Suprapubic skin (tissue), 4 donors: ENCODE results near the gene CCM2. TPM values are rescaled to one million over a fixed set of nuclear protein-coding genes. Genes with fewer than 3 reads are reported as not detected.

Experiments used
- DNase-seq, 2 donors: peaks; one replicate each; pipeline ENCODE4 v3.0.0-alpha.2; 2019; ENCODE audit warnings: low spot score in 2 of 2
- H3K27ac ChIP-seq: fragments of 200-600 bp; sonication (generic); one replicate; pipeline ENCODE4 v1.5.1; 2019
- H3K27me3 ChIP-seq: fragments of 200-600 bp; sonication (generic); one replicate; pipeline ENCODE4 v1.5.1; 2019
- H3K36me3 ChIP-seq: fragments of 200-600 bp; sonication (generic); one replicate; pipeline ENCODE4 v1.5.1; 2019
- H3K4me1 ChIP-seq: fragments of 200-600 bp; sonication (generic); one replicate; pipeline ENCODE4 v1.5.1; 2019
- H3K4me3 ChIP-seq: fragments of 200-600 bp; sonication (generic); one replicate; pipeline ENCODE4 v1.5.1; 2019; ENCODE audit warnings: mild to moderate bottlenecking
- H3K9me3 ChIP-seq: fragments of 200-600 bp; sonication (generic); one replicate; pipeline ENCODE4 v1.5.1; 2019
- CTCF ChIP-seq, 2 donors: fragments of 200-600 bp in 1 of 2; fragments of 450-650 bp in 1 of 2; sonication (generic) in 1 of 2; IDR thresholded peaks; one replicate each; pipeline ENCODE4 v1.5.1; 2016 to 2019; ENCODE audit warnings: antibody characterized with exemption in 2 of 2, mild to moderate bottlenecking in 1 of 2, moderate library complexity in 1 of 2
- EP300 ChIP-seq: sonication (generic); formaldehyde crosslinking; IDR thresholded peaks from one replicate; pipeline ENCODE4 v1.6.1; 2017; ENCODE audit warnings: antibody characterized with exemption
- POLR2A ChIP-seq, 2 donors: fragments of 450-650 bp; IDR thresholded peaks; one replicate each; pipeline ENCODE4 v1.6.1; 2017; ENCODE audit warnings: antibody characterized with exemption in 2 of 2, mild to moderate bottlenecking in 2 of 2, moderate library complexity in 2 of 2
- POLR2AphosphoS5 ChIP-seq, 3 donors: sonication (generic); formaldehyde crosslinking; IDR thresholded peaks; one replicate each; pipeline ENCODE4 v1.6.1; 2017; ENCODE audit warnings: antibody characterized with exemption in 3 of 3
- WGBS: methylation state at CpG from one replicate; pipeline ENCODE4 v1.1.5; 2018; 5-methylcytosine and 5-hydroxymethylcytosine counted together
- total RNA-seq, 4 donors: library from RNA; depleted of rRNA; stranded (reverse); fragments of >200 nt; gene quantifications; one replicate each; pipeline ENCODE4 v1.1.0, GENCODE V29; 2016

The CCM2 gene
- total RNA-seq, 4 donors from 2014 or later: 34.3 to 42.3 (median 35.9) TPM

GRCh38 chr7:45075871-45076796 is 76.1 kb downstream of the CCM2 start:
- DNase-seq: peak in 1 of 2 donors; percentile 69
- no peak for TF ChIP-seq POLR2A (IDR thresholded peaks at IDR 0.05)
- no peak for TF ChIP-seq EP300
- TF ChIP-seq POLR2AphosphoS5 (IDR thresholded peaks at IDR 0.05): no peak
- no peak for TF ChIP-seq CTCF (IDR thresholded peaks at IDR 0.05)
- peaks cover 67% of the 10 kb centered on the region for H3K36me3 ChIP-seq
- no peak overlapping the region for H3K27ac ChIP-seq
- H3K27me3 ChIP-seq: no peaks in the 10 kb centered on the region
- H3K9me3 ChIP-seq: no peaks in the 10 kb centered on the region
- WGBS: 91% methylated on average over 23 of the region's 35 CpGs
- H3K4me1 ChIP-seq: peaks cover 5% of the 10 kb centered on the region
- no peak overlapping the region for H3K4me3 ChIP-seq

DNA sequence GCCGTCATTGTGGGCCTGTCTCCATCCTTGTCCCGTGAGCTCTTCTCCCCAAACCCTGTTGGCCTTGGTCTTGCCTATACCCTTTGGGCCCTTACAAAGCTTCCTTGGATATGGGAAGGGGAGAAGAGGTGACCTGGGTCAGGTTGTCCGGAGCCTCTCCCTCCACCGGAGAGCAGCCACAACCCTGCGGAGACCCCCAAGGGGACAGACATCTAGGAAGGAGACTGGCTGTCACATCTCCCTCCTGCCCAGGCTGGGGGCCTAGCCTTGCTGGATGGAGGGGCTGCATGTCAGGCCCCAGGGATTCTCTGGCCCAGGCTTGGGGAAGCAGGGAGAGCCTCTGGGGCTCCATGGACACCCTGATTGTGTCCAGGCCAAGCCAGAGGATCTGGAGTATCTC is 76.9 kb downstream of the CCM2 start:
- TF ChIP-seq POLR2A (IDR thresholded peaks at IDR 0.05): no peak
- TF ChIP-seq POLR2AphosphoS5 (IDR thresholded peaks at IDR 0.05): no peak
- TF ChIP-seq EP300: no peak
- no peak for TF ChIP-seq CTCF (IDR thresholded peaks at IDR 0.05)
- DNase-seq: peak in 1 of 2 donors; percentile 70
- peaks cover 59% of the 10 kb centered on the region for H3K36me3 ChIP-seq
- WGBS: 83% methylated on average over 5 of the region's 5 CpGs
- no peak overlapping the region for H3K4me3 ChIP-seq
- H3K27ac ChIP-seq: no peak overlapping the region
- peaks cover 5% of the 10 kb centered on the region for H3K4me1 ChIP-seq
- no peaks in the 10 kb centered on the region for H3K27me3 ChIP-seq
- H3K9me3 ChIP-seq: no peaks in the 10 kb centered on the region

- H3K4me1 ChIP-seq: peaks cover 5% of the 10 kb centered on the region
- peak in 1 of 2 donors; percentile 56 for DNase-seq
- no peaks in the 10 kb centered on the region for H3K27me3 ChIP-seq
- no peaks in the 10 kb centered on the region for H3K9me3 ChIP-seq
- no peak overlapping the region for H3K4me3 ChIP-seq
- H3K36me3 ChIP-seq: peaks cover 52% of the 10 kb centered on the region
- 100% methylated on average over 2 of the region's 9 CpGs for WGBS
- TF ChIP-seq POLR2AphosphoS5 (IDR thresholded peaks at IDR 0.05): no peak
- TF ChIP-seq CTCF (IDR thresholded peaks at IDR 0.05): no peak
- TF ChIP-seq POLR2A (IDR thresholded peaks at IDR 0.05): no peak
- no peak for TF ChIP-seq EP300
- H3K27ac ChIP-seq: no peak overlapping the region
Observed at GRCh38 chr7:45077579-45077978, 77.6 kb downstream of the CCM2 start.

DNA sequence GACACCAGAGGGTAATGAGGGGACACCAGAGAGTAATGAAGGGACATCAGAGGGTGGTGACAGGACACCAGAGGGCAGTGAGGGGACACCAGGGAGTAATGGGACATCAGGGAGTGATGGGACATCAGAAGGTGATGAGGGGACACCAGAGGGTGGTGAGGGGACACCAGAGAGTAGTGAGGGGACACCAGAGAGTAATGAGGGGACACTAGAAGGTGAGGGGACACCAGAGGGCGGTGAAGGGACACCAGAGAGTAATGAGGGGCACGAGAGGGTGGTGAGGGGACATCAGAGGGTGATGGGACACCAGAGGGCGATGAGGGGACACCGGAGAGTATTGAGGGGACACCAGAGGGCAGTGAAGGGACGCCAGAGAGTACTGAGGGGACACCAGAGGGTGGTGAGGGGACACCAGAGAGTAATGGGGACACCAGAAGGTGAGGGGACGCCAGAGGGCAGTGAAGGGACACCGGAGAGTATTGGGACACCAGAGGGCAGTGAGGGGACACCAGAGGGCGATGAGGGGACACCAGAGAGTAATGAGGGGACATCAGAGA is 78.2 kb downstream of the CCM2 start:
- Histone ChIP-seq H3K4me3 (no peak overlapping the region), H3K4me1 (peaks cover 5% of the 10 kb centered on the region), H3K9me3 (no peaks in the 10 kb centered on the region), H3K27ac (no peak overlapping the region), H3K27me3 (no peaks in the 10 kb centered on the region), H3K36me3 (peaks cover 46% of the 10 kb centered on the region)
- WGBS: 81% methylated on average over 8 of the region's 8 CpGs
- peak in 1 of 2 donors; percentile 53 for DNase-seq
- TF ChIP-seq EP300 (no peak), CTCF (IDR thresholded peaks at IDR 0.05) (no peak), POLR2AphosphoS5 (IDR thresholded peaks at IDR 0.05) (no peak), POLR2A (IDR thresholded peaks at IDR 0.05) (no peak)

GRCh38 chr7:45080265-45080957 is 80.4 kb downstream of the CCM2 start:
- Histone ChIP-seq H3K27ac (no peak overlapping the region), H3K4me3 (no peak overlapping the region), H3K27me3 (no peaks in the 10 kb centered on the region), H3K4me1 (no peaks in the 10 kb centered on the region), H3K36me3 (peaks cover 24% of the 10 kb centered on the region), H3K9me3 (no peaks in the 10 kb centered on the region)
- 89% methylated on average over 17 of the region's 17 CpGs for WGBS
- TF ChIP-seq POLR2AphosphoS5 (IDR thresholded peaks at IDR 0.05): no peak
- no peak for TF ChIP-seq CTCF (IDR thresholded peaks at IDR 0.05)
- TF ChIP-seq POLR2A (IDR thresholded peaks at IDR 0.05): no peak
- TF ChIP-seq EP300: no peak
- DNase-seq: peak in 1 of 2 donors; percentile 74
